Left renal pelvis (tissue), 4 donors: ENCODE measurements around the gene HSFX3. TPM values are rescaled to one million over a fixed set of nuclear protein-coding genes. Genes with fewer than 3 reads are reported as not detected.
"Not testable (repeated sequence)": the region's sequence is repeated elsewhere in the genome, so short reads cannot be mapped to it uniquely, and the experiment has no call there.

Source experiments
- DNase-seq, 4 donors: peaks; one replicate each; pipeline ENCODE4 v3.0.0-alpha.2; 2013; ENCODE audit warnings: low read depth in 4 of 4, low spot score in 3 of 4
- polyA plus RNA-seq, 4 donors: library from polyadenylated mRNA; unstranded; fragments of 120-200 nt; gene quantifications; one replicate each; pipeline ENCODE4 v1.2.1, GENCODE V29; 2013; ENCODE audit not compliant: insufficient read length in 4 of 4

HSFX3 gene
- polyA plus RNA-seq: under 1 TPM in 1 of 4 donors, not detected in 3; 0.15 TPM

GRCh38 chrX:149549701-149550100 is at the start of gene HSFX3:
HSFX3 (minus strand) TSS chrX:149549924; CDS start chrX:149549852, 72 bp downstream.
- DNase-seq: not testable (repeated sequence)

GRCh38 chrX:149598603-149599002 is 48.9 kb upstream of the HSFX3 start:
- DNase-seq: not testable (repeated sequence)

- DNase-seq: not testable (repeated sequence)
These were observed 46.2 kb upstream of the HSFX3 start for GRCh38 chrX:149595943-149596342.

GRCh38 chrX:149595214-149595613 is 45.5 kb upstream of the HSFX3 start, which contains the start of gene HSFX2:
HSFX2 (minus strand) TSS chrX:149595314; CDS start chrX:149594700, 614 bp downstream.
- not testable (repeated sequence) for DNase-seq

GRCh38 chrX:149590993-149591392 is 41.3 kb upstream of the HSFX3 start:
- not testable (repeated sequence) for DNase-seq

- DNase-seq: not testable (repeated sequence)
These were observed 37.6 kb upstream of the HSFX3 start, which contains the start of gene MAGEA9B for GRCh38 chrX:149587359-149587758. MAGEA9B (minus strand) TSS chrX:149587459; CDS start chrX:149583179, 4,280 bp downstream.

GRCh38 chrX:149585631-149586030 is 35.9 kb upstream of the HSFX3 start:
- not testable (repeated sequence) for DNase-seq

GRCh38 chrX:149573456-149573855 is 23.7 kb upstream of the HSFX3 start:
- not testable (repeated sequence) for DNase-seq

GRCh38 chrX:149572743-149573142 is 23.0 kb upstream of the HSFX3 start:
- DNase-seq: no peak

- no peak for DNase-seq
These were observed 22.0 kb upstream of the HSFX3 start for GRCh38 chrX:149571770-149572169.

GRCh38 chrX:149570668-149571067 is 20.9 kb upstream of the HSFX3 start:
- DNase-seq: no peak

- no peak for DNase-seq
These were observed 20.0 kb upstream of the HSFX3 start for GRCh38 chrX:149569770-149570169.

- no peak for DNase-seq
These were observed 19.1 kb upstream of the HSFX3 start for GRCh38 chrX:149568701-149569296.

GRCh38 chrX:149567621-149568417 is 18.1 kb upstream of the HSFX3 start:
- no peak for DNase-seq

- DNase-seq: no peak
These were observed 13.6 kb upstream of the HSFX3 start for GRCh38 chrX:149563359-149563758.

GRCh38 chrX:149555251-149555650 is 5.5 kb upstream of the HSFX3 start:
- DNase-seq: not testable (repeated sequence)

- not testable (repeated sequence) for DNase-seq
These were observed 2.2 kb upstream of the HSFX3 start for GRCh38 chrX:149551939-149552248.

- DNase-seq: not testable (repeated sequence)
These were observed 1.7 kb upstream of the HSFX3 start for GRCh38 chrX:149551245-149551938.

- DNase-seq: not testable (repeated sequence)
These were observed 730 bp upstream of the HSFX3 start for GRCh38 chrX:149550454-149550853.

GRCh38 chrX:149547782-149548181 is 1.9 kb downstream of the HSFX3 start:
- not testable (repeated sequence) for DNase-seq

GRCh38 chrX:149546962-149547361 is 2.8 kb downstream of the HSFX3 start:
- not testable (repeated sequence) for DNase-seq
